Right renal cortex interstitium (tissue), 3 donors: ENCODE data around the gene RRP7A. TPM values are rescaled to one million over a fixed set of nuclear protein-coding genes. Genes with fewer than 3 reads are reported as not detected.
A peak's percentile ranks its signal among the peaks of the same experiment; 100 is the strongest.
"Not testable (repeated sequence)": the region's sequence is repeated elsewhere in the genome, so short reads cannot be mapped to it uniquely, and the experiment has no call there.

Experiments
- DNase-seq, 3 donors: peaks; one replicate each; pipeline ENCODE4 v3.0.0-alpha.2; 2013; ENCODE audit warnings: low read depth in 3 of 3, low spot score in 2 of 3
- polyA plus RNA-seq, 3 donors: library from polyadenylated mRNA; unstranded; fragments of 120-200 nt; gene quantifications; one replicate each; pipeline ENCODE4 v1.2.1, GENCODE V29; 2013; ENCODE audit not compliant: insufficient read length in 3 of 3

The RRP7A gene
- polyA plus RNA-seq, 3 donors, result 28.1 to 34.1 (median 30.7) TPM

DNA sequence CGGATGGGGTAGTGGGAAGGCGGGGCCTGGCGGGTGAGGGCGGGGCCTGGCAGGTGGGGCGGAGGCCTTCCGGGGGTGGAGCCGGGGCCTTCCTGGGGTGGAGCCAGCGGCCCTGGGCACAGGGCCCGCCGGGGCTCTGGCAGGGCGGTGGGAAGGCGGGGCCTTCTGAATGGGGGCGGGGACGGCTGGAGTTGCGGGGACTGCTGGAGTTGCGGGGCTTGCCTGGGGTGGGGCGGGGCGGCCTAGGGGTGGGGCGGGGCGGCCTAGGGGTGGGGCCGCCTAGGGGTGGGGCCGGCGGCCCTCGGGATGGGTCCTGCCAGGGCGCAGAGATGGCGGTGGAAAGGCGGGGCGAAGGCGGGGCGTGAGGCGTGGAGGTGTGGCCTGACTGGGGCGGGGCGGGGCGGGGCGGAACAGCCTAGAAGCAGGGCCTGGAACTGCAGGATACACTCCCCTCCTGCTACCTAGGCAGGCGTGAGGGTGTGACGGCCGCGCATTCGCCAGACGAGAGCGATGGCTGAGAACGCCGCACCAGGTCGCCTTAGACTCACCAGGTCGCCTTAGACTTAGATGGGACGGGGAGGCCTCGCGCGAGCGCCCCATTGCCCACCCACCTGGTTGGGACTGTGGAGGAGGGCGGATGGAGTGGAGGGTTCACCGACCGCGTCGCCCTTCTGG lies 19.3 kb downstream of the RRP7A start:
- peak in 1 of 3 donors; percentile 51 for DNase-seq

DNA sequence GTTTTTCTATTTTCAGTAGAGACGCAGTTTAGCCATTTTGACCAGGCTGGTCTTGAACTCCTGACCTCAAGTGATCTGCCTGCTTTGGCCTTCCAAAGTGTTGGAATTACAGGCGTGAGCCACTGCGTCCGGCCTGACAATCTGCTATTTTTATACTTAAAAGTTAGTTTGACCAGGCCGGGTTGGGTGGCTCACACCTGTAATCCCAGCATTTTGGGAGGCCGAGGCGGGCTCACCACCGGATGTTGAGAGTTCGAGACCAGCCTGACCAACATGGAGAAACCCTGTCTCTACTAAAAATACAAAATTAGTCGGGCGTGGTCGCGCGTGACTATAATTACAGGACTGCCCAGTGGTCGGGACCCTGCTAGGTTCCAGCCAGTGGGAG lies 19.8 kb downstream of the RRP7A start:
- DNase-seq, result not testable (repeated sequence)

DNA sequence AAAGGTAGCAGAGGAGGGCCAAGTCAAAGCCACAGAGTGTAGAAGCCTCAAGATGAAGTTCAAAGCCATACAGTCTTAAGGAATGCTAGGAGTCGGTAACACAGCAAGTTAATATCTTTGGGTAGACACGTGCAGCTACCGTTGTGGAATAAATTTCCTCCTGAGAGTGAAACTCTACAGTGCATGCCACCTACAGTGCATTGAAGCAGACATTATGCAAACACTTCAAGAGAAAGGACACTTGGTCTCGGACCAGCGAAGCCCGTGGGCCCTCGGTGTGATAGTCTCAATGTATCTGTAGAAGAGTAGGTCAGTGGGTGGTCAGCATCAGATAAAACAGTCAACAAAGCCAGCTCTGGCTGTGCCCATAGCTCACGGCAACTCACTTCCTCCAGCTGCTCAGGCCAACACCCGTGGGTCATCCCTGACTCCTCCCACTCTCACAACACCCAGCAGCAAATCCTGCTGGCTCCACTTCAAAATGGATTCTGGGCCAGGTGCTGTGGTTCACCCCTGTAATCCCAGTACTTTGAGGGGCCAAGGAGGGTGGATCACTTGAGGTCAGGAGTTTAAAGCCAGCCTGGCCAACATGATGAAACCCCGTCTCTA lies 24.0 kb downstream of the RRP7A start:
- not testable (repeated sequence) for DNase-seq

DNA sequence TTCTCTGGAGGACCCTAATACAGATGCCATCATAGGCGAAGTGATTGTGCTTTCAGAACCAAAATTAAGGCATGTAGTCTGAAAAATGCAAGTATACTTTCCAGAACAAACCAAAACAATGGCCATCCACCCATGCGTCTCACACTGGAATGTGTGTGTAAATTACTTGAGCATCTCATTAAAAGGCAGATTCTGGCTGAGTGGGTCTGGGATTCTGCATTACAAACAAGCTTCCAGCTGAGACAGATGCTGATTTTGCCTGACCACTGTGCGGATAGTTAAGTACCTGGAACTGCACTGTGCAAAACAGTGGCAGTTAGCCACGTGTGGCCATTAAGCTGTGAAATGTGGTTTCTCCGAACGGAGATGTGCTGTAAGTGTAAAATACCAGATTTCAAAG lies 26.2 kb downstream of the RRP7A start:
- DNase-seq, result no peak

DNA sequence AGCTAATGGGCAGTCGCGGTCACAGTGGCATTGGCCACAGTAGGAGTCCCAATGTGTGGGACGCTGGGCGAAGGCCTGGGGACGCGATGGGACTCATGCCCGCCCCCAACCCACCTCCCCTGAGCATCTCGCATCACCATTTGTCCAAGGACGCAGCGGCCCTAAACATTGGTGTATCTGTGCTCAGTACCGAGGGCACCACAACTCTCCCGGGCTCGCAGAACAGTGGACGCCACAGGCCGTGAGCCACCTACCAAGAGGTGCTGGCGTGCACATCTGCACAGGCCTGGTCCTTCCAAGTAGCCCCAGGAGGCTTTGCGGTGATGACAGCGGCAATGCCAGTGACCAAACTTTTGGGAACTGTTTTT lies 27.3 kb downstream of the RRP7A start:
- no peak for DNase-seq

DNA sequence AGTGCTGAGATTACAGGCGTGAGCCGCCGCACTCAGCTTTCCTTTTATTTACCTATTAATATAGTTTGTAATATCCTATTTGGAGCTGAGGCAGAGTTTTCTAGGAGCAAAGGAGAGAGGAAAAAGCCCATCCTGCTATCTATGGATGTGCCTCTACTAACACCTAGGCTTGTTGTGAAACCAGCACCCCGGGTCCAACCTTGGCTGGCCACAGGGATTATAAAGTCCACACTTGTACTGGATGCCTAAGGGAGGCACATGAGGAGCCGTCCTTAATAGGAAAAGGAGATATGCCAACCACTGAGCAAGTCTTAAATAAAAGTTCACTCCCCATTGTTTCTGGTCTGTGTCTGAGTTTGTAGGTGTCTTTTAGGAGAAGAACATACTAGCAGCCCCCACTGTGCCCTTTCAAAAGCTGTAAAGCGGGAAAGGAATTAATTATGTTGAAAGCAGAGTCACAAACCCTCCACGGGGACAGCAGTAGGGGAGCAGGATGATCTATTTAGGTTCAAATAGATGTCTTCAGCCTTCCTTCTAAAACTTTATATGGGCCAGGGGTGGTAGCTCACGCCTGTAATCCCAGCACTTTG lies 29.3 kb downstream of the RRP7A start:
- no peak for DNase-seq

DNA sequence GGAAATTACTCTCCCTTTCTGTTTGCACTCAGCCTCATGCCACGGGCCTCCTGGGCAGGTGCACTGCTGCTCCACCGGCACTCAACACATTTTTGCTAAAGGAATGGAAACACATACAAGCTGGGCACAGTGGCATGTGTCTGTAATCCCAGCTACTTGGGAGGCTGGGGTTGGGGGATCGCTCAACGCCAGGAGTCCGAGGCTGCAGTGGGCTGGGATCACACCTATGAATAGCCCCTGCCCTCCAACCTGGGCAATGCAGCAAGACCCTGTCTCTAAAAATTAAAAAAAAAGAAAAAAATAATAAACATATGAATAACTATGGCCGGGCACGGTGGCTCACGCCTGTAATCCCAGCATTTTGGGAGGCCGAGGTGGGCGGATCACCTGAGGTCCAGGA lies 30.6 kb downstream of the RRP7A start:
- no peak for DNase-seq

DNA sequence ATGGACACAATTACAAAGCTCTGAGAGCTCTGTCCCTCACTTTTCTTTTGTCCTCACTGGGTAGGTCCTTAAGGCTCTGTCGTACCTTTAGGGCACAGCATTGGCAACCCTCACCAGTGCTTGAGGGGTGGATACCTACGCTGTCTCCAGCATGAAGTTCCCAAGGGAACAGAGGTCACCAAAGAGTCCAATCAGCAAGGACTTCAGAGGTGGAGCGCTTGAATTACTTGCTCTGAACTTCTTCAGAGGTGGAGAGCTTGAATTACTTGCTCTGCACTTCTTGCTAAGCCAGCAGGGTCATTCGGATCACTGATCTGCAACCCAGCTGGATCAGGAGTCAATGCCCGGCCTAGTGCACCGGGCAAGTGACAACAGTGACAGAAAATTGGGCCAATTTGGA lies 35.1 kb downstream of the RRP7A start:
- no peak for DNase-seq

DNA sequence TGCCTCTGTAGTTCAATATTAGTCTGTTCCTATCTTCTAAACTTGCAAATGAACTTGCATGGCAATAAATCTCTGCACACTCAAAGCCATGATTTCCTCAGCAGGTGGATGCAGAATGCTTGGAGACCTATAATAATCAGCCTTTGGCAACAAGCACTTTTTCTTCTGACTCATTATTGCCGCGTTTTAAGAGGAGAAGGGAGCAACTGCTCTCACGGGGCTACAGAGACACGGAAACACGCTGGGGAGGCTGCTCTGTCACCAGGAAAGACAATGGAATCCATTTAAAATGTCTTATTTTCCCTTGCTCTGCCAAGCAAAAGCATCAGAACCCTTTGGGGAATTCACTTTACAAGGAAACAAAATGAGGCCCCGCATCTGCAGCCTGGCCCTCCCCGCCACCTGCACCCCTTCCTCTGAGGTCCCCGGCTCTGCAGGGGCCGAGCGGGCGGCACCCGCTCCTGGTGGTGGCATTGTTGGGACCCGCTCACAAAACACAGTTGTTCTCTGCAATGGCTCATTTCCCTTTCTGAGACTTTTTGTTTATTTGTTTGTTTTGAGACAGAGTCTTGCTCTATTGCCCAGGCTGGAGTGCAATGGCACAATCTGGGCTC lies 35.9 kb downstream of the RRP7A start:
- not testable (repeated sequence) for DNase-seq

DNA sequence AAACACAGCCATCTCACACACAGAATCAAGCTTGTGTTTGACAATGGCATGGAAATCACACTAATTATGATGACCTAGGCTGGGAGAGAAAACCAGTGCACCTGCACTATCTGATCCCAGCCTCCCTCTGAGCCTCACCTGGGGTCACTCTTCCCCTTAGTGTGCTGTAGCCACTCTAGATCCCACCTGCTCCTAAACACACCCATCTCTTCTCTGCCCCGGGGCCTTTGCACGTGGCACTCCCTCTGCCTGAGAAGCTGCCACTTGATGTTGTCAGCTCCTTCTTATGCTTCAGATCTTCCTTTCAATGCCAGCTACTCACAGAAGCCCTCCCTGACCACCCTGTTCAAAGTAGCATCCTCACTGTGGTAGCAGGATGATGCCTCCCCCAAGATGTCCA lies 44.5 kb downstream of the RRP7A start:
- DNase-seq, result no peak

DNA sequence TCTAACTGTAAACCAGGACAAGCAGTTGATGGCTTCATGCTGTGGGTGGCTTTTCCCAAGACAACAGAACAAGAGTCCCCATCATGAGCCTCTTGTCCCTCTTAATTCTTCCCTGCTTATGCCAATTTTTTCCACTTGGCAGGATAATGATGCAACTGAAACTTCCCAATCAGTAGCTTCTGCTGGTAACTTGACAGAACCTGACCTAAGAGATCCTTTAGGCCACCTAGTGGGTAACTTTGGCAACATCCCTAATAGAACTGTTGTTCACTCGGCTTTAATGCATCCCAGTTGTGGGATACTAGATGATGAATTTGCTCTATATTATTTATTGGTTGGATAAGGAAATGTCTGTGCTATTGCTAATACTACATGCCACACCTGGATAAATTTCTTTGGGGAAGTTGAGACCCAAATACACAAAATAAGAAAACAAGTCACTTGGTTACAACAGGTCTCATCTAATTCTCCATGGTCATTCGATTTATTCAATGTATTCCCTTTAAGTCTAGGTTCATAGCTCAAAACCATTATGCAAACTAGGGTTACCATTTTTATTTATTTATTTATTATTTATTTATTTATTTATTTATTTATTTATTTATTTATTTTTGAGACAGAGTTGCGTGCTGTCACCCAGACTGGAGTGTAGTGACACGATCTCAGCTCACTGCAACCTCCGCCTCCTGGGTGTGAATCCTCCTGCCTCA lies 46.0 kb downstream of the RRP7A start:
- peak in 1 of 3 donors; percentile 29 for DNase-seq

DNA sequence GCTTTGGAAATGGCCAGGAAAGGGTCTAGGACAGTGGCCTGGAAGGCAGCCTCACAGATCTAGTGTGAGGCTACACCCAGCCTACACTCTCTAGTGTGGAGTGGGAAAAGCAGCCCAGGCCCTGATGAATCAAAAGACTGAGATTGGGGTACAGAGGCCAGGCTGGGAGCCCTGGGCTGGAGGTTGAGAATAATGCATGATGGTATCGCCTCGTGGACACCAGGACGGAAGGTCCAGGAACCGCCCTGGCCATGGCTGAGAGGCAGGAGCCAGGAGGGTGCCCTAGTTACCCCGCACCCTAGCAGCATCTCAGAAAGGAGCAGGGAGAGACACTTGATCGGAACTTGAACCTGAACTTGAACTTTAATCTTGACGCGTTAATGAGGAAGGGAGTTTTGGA lies 46.9 kb downstream of the RRP7A start:
- no peak for DNase-seq

DNA sequence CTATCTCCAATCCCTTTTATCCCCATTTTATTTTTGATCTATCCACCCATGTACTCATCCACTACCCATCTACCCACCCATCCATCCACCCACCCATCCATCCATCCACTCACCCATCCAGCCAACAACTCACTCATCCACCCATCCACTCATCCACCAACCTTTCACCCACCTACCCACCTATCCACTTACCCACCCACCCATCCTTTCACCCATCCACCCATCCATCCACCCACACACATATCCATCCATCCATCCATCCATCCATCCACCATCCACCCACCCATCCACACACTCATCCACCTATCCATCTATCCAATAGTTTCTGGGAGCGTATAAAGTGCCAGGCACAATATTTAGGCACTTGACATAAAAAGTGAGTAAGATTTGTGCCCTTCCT lies 48.2 kb downstream of the RRP7A start:
- no peak for DNase-seq

DNA sequence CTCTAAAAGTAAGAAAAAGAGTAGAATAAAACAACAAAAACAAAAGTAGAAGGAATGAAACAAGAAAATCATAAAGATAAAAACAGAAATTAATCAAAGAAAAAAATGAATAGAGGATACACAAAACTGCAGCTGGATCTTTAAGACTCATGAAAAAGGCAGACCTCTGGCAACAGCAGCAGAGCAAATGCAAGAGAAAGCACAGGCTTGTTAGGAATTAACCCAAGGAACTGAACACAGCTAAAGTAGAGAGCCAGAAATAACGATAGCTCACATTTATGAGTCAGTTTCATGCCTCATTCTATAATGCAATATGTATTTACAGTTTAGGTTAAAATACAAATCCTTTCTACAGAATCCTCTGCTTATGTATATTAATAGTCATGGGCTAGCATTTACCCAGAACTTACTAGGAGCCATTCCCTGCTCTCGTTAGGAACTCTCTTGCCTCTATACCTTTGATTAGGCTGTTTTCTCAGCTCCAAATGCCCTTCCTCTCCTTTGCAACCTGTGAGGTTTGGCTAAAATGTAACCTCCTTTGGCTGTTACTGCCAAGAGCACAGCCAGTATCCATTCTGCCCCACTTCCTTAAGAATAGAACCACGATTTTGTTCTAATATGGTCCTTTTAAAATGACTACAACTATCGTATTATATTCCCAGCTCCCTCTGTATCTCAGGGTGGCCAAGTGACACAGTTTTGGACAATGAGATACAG lies 49.1 kb downstream of the RRP7A start:
- DNase-seq, result no peak

DNA sequence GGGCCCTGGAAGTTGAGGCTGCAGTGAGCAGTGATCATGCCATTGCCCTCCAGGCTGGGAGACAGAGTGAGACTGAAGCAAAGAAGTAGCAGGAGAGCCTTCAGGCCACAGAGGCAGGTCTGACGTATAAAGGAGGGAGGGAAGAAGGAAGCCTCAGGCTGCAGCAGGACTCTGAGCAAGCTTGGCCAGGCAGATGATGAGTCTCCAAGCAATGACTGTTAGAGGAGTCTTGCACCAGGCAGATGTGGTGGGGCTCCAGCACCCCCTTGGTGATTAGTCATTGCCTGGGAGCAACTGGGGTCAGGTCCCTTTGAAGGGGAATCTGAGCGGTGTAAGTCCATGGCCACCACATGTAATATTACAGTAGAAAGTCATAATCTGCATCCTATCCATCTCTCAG lies 50.8 kb downstream of the RRP7A start:
- no peak for DNase-seq

DNA sequence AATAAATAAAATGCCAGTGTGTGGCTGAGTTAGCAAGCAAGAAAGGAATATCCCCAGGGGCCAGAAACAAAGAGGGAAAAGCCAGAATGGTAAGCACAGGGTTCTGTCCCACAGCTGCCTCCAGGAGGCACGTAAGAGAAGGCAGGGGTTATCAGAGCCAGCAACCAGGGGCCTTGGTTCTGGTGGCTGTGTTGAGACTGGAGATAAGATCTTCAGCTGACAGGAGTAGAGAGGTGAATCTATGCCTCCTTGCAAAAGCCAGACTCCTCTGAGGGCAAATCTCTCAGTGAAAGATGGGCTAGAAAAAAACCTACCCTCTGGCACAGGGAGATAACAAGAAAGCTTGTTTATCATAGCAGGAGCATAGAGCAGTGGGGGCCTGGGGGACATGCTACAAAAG lies 57.6 kb downstream of the RRP7A start:
- no peak for DNase-seq

DNA sequence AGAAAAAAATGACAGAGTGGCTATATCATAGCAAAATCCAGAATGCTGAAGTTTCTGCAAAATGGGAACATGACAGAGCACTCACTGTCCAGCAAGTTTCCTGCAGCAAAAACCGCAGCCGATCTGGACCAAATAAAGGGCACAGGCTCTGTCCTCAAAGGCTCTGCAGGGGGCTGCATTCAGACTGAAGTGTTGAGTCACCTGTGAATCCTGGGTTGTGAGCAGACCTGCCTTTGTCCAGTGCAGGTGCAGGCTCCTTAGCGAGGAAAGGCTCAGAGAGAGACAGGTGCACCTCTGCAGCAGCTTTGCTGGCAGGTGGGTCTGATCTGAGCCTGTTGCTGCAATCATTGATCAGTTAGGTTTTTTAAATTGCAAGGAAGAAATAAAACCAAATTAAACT lies 58.1 kb downstream of the RRP7A start:
- no peak for DNase-seq
